8988T (cell line): ENCODE results near the gene ATPAF2.

ENCODE experiments used
- DNase-seq: peaks from one replicate; pipeline ENCODE4 v3.0.0; 2011

ATPAF2 gene

GRCh38 chr17:18038861-18039534, at the start of gene ATPAF2, which contains the start of gene GID4:
Gene ATPAF2, minus strand, starts transcription at chr17:18039168. Its CDS starts 155 bp downstream, at chr17:18039013.
Gene GID4, plus strand, starts transcription at chr17:18039408. Its CDS starts 57 bp downstream, at chr17:18039465.
- peak; percentile 87 for DNase-seq

- DNase-seq: peak; percentile 91
These were observed 48.9 kb upstream of the ATPAF2 start, which contains the start of gene DRG2 for GRCh38 chr17:18087610-18088491. Gene DRG2, plus strand, starts transcription at chr17:18087948. Its CDS starts 76 bp downstream, at chr17:18088024.

- DNase-seq: no peak
These were observed 45.3 kb upstream of the ATPAF2 start for GRCh38 chr17:18084256-18084655.

DNA sequence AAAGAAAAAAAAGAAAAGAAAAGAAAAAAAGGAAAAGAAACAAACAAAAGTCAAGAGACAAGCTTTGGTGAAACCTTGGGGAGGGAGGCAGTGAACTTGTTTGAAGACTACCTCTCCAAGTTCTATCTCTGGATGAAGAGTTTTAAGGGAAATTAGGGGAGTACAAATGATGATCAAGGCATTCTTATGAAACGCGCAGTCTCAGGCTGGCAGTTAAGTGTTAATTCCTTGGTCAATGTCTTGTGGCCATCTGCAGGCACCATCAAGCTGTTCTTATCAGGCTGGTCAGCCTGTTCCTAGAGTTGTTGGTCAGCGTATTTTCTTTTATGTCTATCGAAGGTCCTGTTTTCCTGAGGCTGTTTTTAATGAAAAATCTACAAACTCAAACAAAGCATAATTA, 40.6 kb upstream of the ATPAF2 start:
- no peak for DNase-seq

DNA sequence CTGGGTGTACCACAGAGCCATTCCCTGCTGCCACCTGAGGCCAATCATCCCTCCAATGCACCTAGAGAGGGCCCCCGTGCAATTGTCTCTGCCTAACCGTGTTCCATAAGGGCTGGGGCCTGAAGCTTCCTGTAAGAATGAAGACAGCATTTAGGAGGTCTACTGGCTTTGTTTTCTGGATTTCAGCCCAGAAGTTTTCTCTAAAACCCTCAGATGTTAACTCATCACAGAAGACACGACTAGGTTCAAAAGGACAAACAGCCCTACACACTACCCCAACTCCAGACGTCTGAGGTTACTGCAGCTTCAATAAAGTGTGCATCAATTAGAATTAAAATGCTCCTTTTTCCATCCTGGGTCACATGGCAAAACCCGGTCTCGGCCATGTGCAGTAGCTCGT, 38.0 kb upstream of the ATPAF2 start:
- no peak for DNase-seq

- DNase-seq: no peak
These were observed 35.8 kb upstream of the ATPAF2 start for GRCh38 chr17:18074566-18075272.

DNA sequence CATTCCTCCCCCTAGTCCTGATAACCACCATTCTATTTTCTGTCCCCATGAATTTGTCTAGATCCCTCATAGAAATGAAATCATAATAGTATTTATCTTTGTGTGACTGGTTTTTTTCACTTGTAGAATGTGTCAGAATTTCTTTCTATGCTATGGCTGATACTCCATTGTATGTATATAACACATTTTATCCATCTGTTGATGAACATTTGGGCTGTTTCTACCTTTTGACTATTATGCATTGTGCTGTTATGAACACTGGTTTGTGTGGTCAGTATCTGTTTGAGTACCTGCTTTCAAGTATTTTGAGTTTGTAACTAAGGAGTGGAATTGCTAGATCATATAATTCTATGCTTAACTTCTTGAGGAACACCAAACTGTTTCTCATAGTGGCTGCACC, 32.8 kb upstream of the ATPAF2 start:
- DNase-seq: no peak

DNA sequence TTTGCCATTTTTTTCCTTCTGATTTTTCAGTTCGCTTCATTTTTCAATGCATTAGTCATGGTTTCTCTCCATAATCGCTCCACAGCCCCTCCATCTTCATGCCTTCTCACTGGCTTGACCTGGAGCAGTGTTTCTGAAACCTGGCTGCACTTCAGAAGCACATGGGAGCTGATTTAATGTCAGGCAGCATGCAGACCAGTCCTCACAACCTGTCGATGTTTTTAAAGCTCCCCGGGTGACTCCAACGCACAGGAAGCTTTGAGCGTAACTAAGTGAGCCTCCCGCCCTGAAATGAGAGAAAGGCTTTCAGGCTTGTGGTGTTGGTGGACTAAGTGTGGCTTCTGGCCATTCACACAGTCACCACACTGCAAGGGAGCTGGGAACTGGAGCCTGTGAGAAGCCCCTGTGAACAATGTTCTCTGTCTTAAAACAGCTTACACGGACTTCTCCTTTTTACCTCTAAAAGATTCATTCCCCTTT, 31.9 kb upstream of the ATPAF2 start:
- DNase-seq: no peak

GRCh38 chr17:18069101-18069500, 30.1 kb upstream of the ATPAF2 start:
- DNase-seq: no peak

- no peak for DNase-seq
These were observed 27.9 kb upstream of the ATPAF2 start for GRCh38 chr17:18066866-18067265.

DNA sequence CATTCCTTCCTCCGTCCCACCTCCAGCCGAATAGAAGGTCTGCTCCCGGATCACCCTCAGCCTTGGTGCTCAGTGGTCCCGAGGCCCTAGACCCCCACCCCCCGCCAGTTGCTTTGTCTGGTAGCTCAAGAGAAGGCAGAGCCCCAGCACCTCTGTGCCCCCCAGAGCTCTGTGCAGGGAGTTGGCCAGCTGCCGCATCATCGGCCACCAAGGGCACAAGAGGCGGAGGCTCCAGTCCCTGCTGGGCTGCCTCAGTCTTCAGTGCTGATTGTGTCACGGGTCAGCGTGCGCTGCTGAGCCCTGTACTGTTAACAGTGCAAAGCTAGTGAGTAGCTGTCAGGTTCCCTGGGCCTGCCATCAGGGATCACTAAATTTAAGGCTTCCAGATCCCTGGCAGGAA, 26.6 kb upstream of the ATPAF2 start:
- no peak for DNase-seq

DNA sequence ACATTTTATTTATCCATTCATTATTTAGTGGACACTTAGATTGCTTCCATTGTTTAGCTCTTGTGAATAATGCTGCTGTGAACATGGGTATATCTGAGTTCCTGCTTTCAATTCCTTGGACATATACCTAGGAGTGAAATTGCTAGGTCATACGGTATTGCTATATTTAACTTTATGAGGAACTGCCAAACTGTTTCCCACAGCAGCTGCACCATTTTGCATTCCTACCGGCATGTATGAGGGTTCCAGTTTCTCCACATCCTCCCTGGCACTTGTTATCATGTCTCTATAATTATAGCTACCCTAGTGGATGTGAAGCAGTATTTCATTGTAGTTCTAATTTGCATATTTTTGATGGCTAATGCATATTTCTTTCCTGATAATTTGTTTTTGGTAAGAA, 25.1 kb upstream of the ATPAF2 start:
- DNase-seq: no peak

- DNase-seq: no peak
These were observed 20.3 kb upstream of the ATPAF2 start for GRCh38 chr17:18059283-18059682.

DNA sequence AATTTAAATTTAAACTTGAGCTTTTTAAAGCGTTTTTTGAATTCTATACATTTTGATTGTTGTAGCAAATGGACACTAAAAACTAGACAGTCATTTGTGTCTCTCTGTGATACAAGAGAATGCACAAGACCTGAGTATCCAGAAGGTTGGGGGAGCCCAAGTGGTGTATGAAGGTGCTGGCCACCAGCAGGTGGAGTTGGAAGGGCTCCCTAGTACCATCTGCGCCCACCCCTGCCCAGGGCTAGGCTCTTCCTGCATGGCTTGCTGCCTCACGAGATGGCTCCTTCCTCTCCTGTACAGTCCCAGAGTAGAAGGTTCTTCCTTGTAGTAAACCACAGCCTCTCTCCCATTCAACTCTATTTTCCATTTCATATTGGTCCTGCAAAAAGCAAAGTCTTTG, 17.2 kb upstream of the ATPAF2 start:
- no peak for DNase-seq

GRCh38 chr17:18055597-18055996, 16.6 kb upstream of the ATPAF2 start:
- no peak for DNase-seq

GRCh38 chr17:18045691-18046350, 6.9 kb upstream of the ATPAF2 start:
- no peak for DNase-seq

GRCh38 chr17:18044609-18045008, 5.6 kb upstream of the ATPAF2 start:
- no peak for DNase-seq

- DNase-seq: no peak
These were observed 4.5 kb upstream of the ATPAF2 start for GRCh38 chr17:18043491-18043890.

DNA sequence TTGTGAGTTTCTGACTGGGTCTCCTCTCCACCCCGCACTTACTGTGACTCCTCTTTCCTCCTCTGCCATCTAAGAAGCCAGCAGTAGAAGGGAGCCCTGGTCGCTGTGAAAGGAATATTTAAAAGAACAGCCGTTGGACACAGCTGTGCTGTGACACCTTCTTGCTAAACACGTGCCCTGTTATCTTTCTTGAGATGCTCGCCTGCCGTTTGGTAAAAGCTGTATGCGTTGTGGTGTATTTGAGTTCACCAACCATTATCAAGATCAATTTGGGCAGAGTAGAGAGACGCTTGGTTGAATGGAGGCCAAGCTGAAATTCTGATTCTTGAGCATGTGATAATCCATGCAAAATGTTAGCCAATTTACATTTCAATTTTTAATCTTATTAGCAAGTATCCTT, 4.0 kb upstream of the ATPAF2 start:
- DNase-seq: no peak

GRCh38 chr17:18041776-18042175, 2.8 kb upstream of the ATPAF2 start:
- no peak for DNase-seq

GRCh38 chr17:18040261-18040858, 1.4 kb upstream of the ATPAF2 start:
- DNase-seq: no peak

GRCh38 chr17:18039535-18040260, 730 bp upstream of the ATPAF2 start:
- DNase-seq: peak; percentile 41
